Mesendoderm (in vitro differentiated cells): ENCODE measurements around the gene MARCO.

Source experiments
- DNase-seq: peaks from one replicate; pipeline ENCODE4 v3.0.0; 2013
- H2AK5ac ChIP-seq: 2 replicates; pipeline ENCODE4 v1.6.1; 2013; ENCODE audit warnings: low read length, inconsistent platforms
- H2BK120ac ChIP-seq: 2 replicates; pipeline ENCODE4 v1.6.1; 2013; ENCODE audit warnings: low read depth, mild to moderate bottlenecking, low read length, moderate library complexity, mixed read lengths
- H2BK15ac ChIP-seq: replicated peaks from 2 replicates; pipeline ENCODE4 v1.6.1; 2013; ENCODE audit warnings: low read depth, mild to moderate bottlenecking, moderate library complexity
- H2BK5ac ChIP-seq: 2 replicates; pipeline ENCODE4 v1.6.1; 2013; ENCODE audit warnings: low read length, inconsistent platforms
- H3K18ac ChIP-seq: 2 replicates; pipeline ENCODE4 v1.6.1; 2013; ENCODE audit warnings: mild to moderate bottlenecking, low read length, mixed read lengths
- H3K23ac ChIP-seq: one replicate; pipeline ENCODE4 v1.6.1; 2013; ENCODE audit warnings: low read length
- H3K27ac ChIP-seq: 2 replicates; pipeline ENCODE4 v1.5.1; 2013; ENCODE audit warnings: low read depth, mild to moderate bottlenecking, inconsistent platforms, low read length, moderate library complexity
- H3K27me3 ChIP-seq: 2 replicates; pipeline ENCODE4 v1.6.1; 2013; ENCODE audit warnings: low read length, control low read depth, mild to moderate bottlenecking, inconsistent platforms; ENCODE audit not compliant: insufficient read depth, poor library complexity
- H3K36me3 ChIP-seq: 2 replicates; pipeline ENCODE4 v1.6.1; 2013; ENCODE audit warnings: low read length, inconsistent platforms; ENCODE audit not compliant: control insufficient read depth, insufficient read depth
- H3K4ac ChIP-seq: one replicate; pipeline ENCODE4 v1.6.1; 2013; ENCODE audit warnings: low read depth, mild to moderate bottlenecking, low read length, moderate library complexity
- H3K4me1 ChIP-seq: 2 replicates; pipeline ENCODE4 v1.6.1; 2013; ENCODE audit warnings: low read depth, low read length, inconsistent platforms; ENCODE audit not compliant: control insufficient read depth
- H3K4me2 ChIP-seq: 2 replicates; pipeline ENCODE4 v1.6.1; 2013; ENCODE audit warnings: low read length
- H3K4me3 ChIP-seq: 2 replicates; pipeline ENCODE4 v1.5.1; 2013; ENCODE audit warnings: mild to moderate bottlenecking, low read length
- H3K56ac ChIP-seq: one replicate; pipeline ENCODE4 v1.6.1; 2013; ENCODE audit warnings: low read length
- H3K79me1 ChIP-seq: 2 replicates; pipeline ENCODE4 v1.6.1; 2013; ENCODE audit warnings: low read length, inconsistent platforms
- H3K79me2 ChIP-seq: 2 replicates; pipeline ENCODE4 v1.6.1; 2013; ENCODE audit warnings: mild to moderate bottlenecking, low read length; ENCODE audit not compliant: control insufficient read depth, insufficient read depth
- H3K9ac ChIP-seq: 2 replicates; pipeline ENCODE4 v1.6.1; 2013; ENCODE audit warnings: low read length, inconsistent platforms
- H4K5ac ChIP-seq: one replicate; pipeline ENCODE4 v1.6.1; 2013; ENCODE audit warnings: low read length
- H4K8ac ChIP-seq: one replicate; pipeline ENCODE4 v1.6.1; 2013; ENCODE audit warnings: low read depth, mild to moderate bottlenecking, control low read depth, low read length, moderate library complexity
- WGBS: extraction: QIAGEN DNeasy Blood & Tissue Kit; methylation state at CpG from one replicate; pipeline ENCODE4 v1.1.7; 2013; ENCODE audit warnings: low lambda C conversion rate, missing lambda C conversion rate; ENCODE audit not compliant: insufficient coverage; ENCODE audit errors: extremely low coverage; 5-methylcytosine and 5-hydroxymethylcytosine counted together

The MARCO gene

DNA sequence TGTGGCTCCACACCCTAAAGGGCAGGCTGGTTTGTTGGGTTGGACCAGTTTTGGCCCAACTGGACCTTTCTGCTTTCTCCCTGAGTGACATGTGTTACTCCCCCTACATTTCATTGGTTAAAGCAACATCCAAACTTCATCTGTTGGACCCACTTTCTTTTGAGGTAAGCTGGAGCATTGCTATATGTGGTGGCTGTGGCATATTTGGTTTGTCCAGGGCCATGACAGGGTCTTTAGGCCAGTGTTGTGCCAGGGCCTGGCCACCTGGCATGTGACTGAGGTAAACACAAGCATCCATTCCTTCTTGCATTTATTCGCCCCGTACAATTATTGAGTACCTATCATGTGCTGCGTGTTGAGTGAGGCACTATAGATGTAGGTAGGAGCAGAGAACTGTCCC lies 36.8 kb upstream of the MARCO start:
- no CpG with 5 or more reads among the region's 3 CpGs for WGBS
- no peak overlapping the region for H2BK120ac ChIP-seq
- H3K4ac ChIP-seq: no peak overlapping the region
- no peak overlapping the region for H3K56ac ChIP-seq
- H2AK5ac ChIP-seq: no peak overlapping the region
- no peaks in the 10 kb centered on the region for H3K79me2 ChIP-seq
- no peak overlapping the region for H4K5ac ChIP-seq
- no peaks in the 10 kb centered on the region for H3K36me3 ChIP-seq
- H3K4me1 ChIP-seq: no peaks in the 10 kb centered on the region
- no peak overlapping the region for H3K9ac ChIP-seq
- H3K27ac ChIP-seq: no peak overlapping the region
- H3K79me1 ChIP-seq: no peaks in the 10 kb centered on the region
- H4K8ac ChIP-seq: no peak overlapping the region
- H3K4me3 ChIP-seq: no peak overlapping the region
- H3K23ac ChIP-seq: peak overlapping the region; percentile 45
- no peak overlapping the region for H3K4me2 ChIP-seq
- H2BK5ac ChIP-seq: no peak overlapping the region
- no peaks in the 10 kb centered on the region for H3K27me3 ChIP-seq
- H2BK15ac ChIP-seq: no peak overlapping the region
- no peak for DNase-seq
- H3K18ac ChIP-seq: no peak overlapping the region

- DNase-seq: no peak
- H4K5ac ChIP-seq: no peak overlapping the region
- H3K23ac ChIP-seq: no peak overlapping the region
- H3K4me2 ChIP-seq: no peak overlapping the region
- H3K18ac ChIP-seq: no peak overlapping the region
- no peaks in the 10 kb centered on the region for H3K4me1 ChIP-seq
- H3K79me2 ChIP-seq: no peaks in the 10 kb centered on the region
- no peaks in the 10 kb centered on the region for H3K79me1 ChIP-seq
- no peak overlapping the region for H2AK5ac ChIP-seq
- H3K27ac ChIP-seq: no peak overlapping the region
- H2BK15ac ChIP-seq: no peak overlapping the region
- no peak overlapping the region for H2BK120ac ChIP-seq
- H4K8ac ChIP-seq: no peak overlapping the region
- no peak overlapping the region for H3K4me3 ChIP-seq
- H3K4ac ChIP-seq: no peak overlapping the region
- H3K9ac ChIP-seq: no peak overlapping the region
- H3K56ac ChIP-seq: no peak overlapping the region
- H3K36me3 ChIP-seq: no peaks in the 10 kb centered on the region
- WGBS: no CpG with 5 or more reads among the region's 4 CpGs
- H3K27me3 ChIP-seq: no peaks in the 10 kb centered on the region
- H2BK5ac ChIP-seq: no peak overlapping the region
Observed at GRCh38 chr2:118906186-118906585, 35.8 kb upstream of the MARCO start.

GRCh38 chr2:118907759-118908158 lies 34.2 kb upstream of the MARCO start:
- H4K8ac ChIP-seq: no peak overlapping the region
- H3K4me2 ChIP-seq: no peak overlapping the region
- no peak overlapping the region for H3K9ac ChIP-seq
- no CpG with 5 or more reads among the region's 5 CpGs for WGBS
- H4K5ac ChIP-seq: no peak overlapping the region
- no peak overlapping the region for H2BK120ac ChIP-seq
- H2BK5ac ChIP-seq: no peak overlapping the region
- no peak overlapping the region for H3K23ac ChIP-seq
- H3K4me1 ChIP-seq: no peaks in the 10 kb centered on the region
- no peaks in the 10 kb centered on the region for H3K79me2 ChIP-seq
- no peak overlapping the region for H3K4me3 ChIP-seq
- H3K27ac ChIP-seq: no peak overlapping the region
- no peak overlapping the region for H3K4ac ChIP-seq
- no peaks in the 10 kb centered on the region for H3K36me3 ChIP-seq
- no peak overlapping the region for H3K18ac ChIP-seq
- no peak overlapping the region for H2AK5ac ChIP-seq
- no peak for DNase-seq
- no peaks in the 10 kb centered on the region for H3K27me3 ChIP-seq
- no peaks in the 10 kb centered on the region for H3K79me1 ChIP-seq
- H2BK15ac ChIP-seq: no peak overlapping the region
- H3K56ac ChIP-seq: no peak overlapping the region

DNA sequence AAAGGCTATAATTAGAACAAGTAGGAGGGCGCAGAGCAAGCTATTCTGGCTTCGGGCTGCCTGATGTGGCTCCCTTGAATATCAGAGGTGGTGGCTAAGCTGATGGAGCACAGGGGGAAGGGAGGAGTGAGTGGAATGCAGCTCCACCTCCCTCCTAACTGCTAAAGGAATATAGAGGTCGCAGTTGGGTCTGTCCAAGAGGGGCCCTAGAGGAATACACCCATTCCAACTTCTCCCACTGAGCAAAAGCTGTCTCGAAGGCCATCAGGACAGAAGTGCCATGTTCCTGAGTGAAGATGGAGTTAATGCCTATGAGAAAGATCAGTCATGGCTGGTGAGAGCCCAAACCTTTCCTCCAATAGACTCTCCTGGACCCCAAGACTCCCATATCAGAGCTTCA lies 32.8 kb upstream of the MARCO start:
- Histone ChIP-seq H4K5ac (no peak overlapping the region), H3K56ac (no peak overlapping the region), H3K27me3 (no peaks in the 10 kb centered on the region), H3K79me2 (no peaks in the 10 kb centered on the region), H3K4me1 (no peaks in the 10 kb centered on the region), H2BK120ac (no peak overlapping the region), H3K23ac (no peak overlapping the region), H3K27ac (no peak overlapping the region), H3K79me1 (no peaks in the 10 kb centered on the region), H4K8ac (no peak overlapping the region), H3K4me3 (no peak overlapping the region), H2BK15ac (no peak overlapping the region), H2AK5ac (no peak overlapping the region), H3K18ac (no peak overlapping the region), H3K4ac (no peak overlapping the region), H3K9ac (no peak overlapping the region), H3K36me3 (no peaks in the 10 kb centered on the region), H2BK5ac (no peak overlapping the region), H3K4me2 (no peak overlapping the region)
- no peak for DNase-seq
- WGBS: no CpG with 5 or more reads among the region's 4 CpGs

DNA sequence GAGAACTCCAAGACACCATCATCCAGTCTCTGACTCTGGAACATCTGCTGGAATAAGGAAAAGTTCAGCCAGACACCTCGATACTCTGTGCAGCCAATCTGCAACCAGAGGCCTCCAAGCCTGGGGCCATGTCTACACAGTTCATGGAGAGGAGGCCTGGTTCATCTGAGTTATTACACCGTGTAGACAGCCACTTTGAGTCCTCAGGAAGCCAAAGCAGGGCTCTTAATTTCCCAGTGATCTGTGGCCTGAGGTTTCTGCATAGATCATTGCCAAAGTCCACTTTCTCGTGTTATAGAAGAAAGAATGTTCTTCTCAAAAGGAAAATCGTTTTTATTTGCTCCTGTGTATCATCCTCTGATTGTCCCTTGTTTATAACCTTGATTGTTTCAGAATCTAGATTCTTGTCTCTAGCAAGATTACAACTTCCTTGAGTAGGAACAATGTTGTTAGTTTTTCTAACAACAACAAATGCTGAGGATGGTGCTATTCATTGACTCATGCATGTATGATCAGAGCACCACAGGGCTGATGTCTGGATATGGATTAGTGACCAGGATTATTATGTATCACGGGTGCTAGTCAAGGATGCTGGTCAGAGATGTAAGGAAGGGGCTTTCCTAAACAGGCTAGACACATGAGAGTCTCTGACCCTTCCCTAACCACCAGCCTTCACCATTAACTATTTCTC lies 30.7 kb upstream of the MARCO start:
- Histone ChIP-seq H3K27me3 (no peaks in the 10 kb centered on the region), H3K4ac (no peak overlapping the region), H3K27ac (no peak overlapping the region)

GRCh38 chr2:118911936-118912335 lies 30.1 kb upstream of the MARCO start:
- no peak overlapping the region for H2BK5ac ChIP-seq
- no peak for DNase-seq
- WGBS: no CpG with 5 or more reads among the region's 8 CpGs
- H3K79me2 ChIP-seq: no peaks in the 10 kb centered on the region
- no peak overlapping the region for H3K9ac ChIP-seq
- H3K27me3 ChIP-seq: no peaks in the 10 kb centered on the region
- H3K4me2 ChIP-seq: no peak overlapping the region
- no peaks in the 10 kb centered on the region for H3K36me3 ChIP-seq
- no peak overlapping the region for H4K5ac ChIP-seq
- no peak overlapping the region for H3K4me3 ChIP-seq
- no peak overlapping the region for H3K18ac ChIP-seq
- H3K27ac ChIP-seq: no peak overlapping the region
- H3K23ac ChIP-seq: no peak overlapping the region
- no peak overlapping the region for H2BK120ac ChIP-seq
- H3K56ac ChIP-seq: no peak overlapping the region
- H4K8ac ChIP-seq: no peak overlapping the region
- no peak overlapping the region for H2AK5ac ChIP-seq
- H3K4me1 ChIP-seq: no peaks in the 10 kb centered on the region
- H3K79me1 ChIP-seq: no peaks in the 10 kb centered on the region
- no peak overlapping the region for H3K4ac ChIP-seq
- H2BK15ac ChIP-seq: no peak overlapping the region

More for the DNA sequence above, 30.7 kb upstream of the MARCO start:
- Histone ChIP-seq H2BK5ac (no peak overlapping the region), H3K4me2 (no peak overlapping the region), H3K18ac (no peak overlapping the region), H3K79me1 (no peaks in the 10 kb centered on the region), H4K5ac (no peak overlapping the region), H3K9ac (no peak overlapping the region), H2BK15ac (no peak overlapping the region), H2BK120ac (no peak overlapping the region), H3K36me3 (no peaks in the 10 kb centered on the region), H3K79me2 (no peaks in the 10 kb centered on the region), H3K4me1 (no peaks in the 10 kb centered on the region), H4K8ac (no peak overlapping the region), H3K4me3 (no peak overlapping the region), H3K56ac (no peak overlapping the region), H2AK5ac (no peak overlapping the region), H3K23ac (no peak overlapping the region)
- DNase-seq: no peak
- WGBS: no CpG with 5 or more reads among the region's 5 CpGs
